HCT116 (cell line): Measurements from ENCODE around the gene UPK1B. TPM values are rescaled to one million over a fixed set of nuclear protein-coding genes. Genes with fewer than 3 reads are reported as not detected.
"Not testable (repeated sequence)": the region's sequence is repeated elsewhere in the genome, so short reads cannot be mapped to it uniquely, and the experiment has no call there.

Experiments used
- ATAC-seq: fragments of 200-7000 bp; cut with Tn5 transposase; 2 replicates; pipeline ENCODE4 v1.9.1; 2020; ENCODE audit warnings: mild to moderate bottlenecking, moderate library complexity
- BruUV-seq: library from RNA; stranded (reverse); fragments of 400-500 nt; replicated peaks from 2 replicates; lab custom pipeline; 2021; lab: Mats Ljungman, UMichigan
- CTCF ChIA-PET: fragments of 300-600 bp; sonication (Branson Sonifier 250); formaldehyde crosslinking; loops from one replicate; lab custom pipeline; 2021; ENCODE audit warnings: antibody characterized with exemption; lab: Charles Lee
- POLR2A ChIA-PET: fragments of 300-600, 350-600 bp; sonication (Branson Sonifier 250); formaldehyde crosslinking; loops from one replicate; lab custom pipeline; 2021; ENCODE audit warnings: antibody characterized with exemption; lab: Charles Lee
- RAD21 ChIA-PET, 2 experiments: fragments of 300-600 bp; sonication (Branson Sonifier 250); formaldehyde crosslinking; loops; one replicate each; lab custom pipeline; 2023; ENCODE audit warnings: low total read pairs in 2 of 2; ENCODE audit not compliant: uncharacterized antibody in 2 of 2, unreplicated experiment in 2 of 2, low non-redundant PET in 1 of 2; lab: Charles Lee
- DNase-seq: peaks from one replicate; pipeline ENCODE4 v3.0.0-alpha.2; 2010; ENCODE audit warnings: low read depth, low spot score
- H2AFZ ChIP-seq: fragments of 200-600 bp; shearing (Covaris generic), sonication (generic); 2 replicates; pipeline ENCODE4 v1.6.1; 2017; ENCODE audit warnings: low read depth, mixed run types, mixed read lengths, antibody characterized with exemption, low read length; ENCODE audit not compliant: poor library complexity, severe bottlenecking
- H3K27ac ChIP-seq: 2 replicates; pipeline ENCODE4 v1.5.1; 2012; ENCODE audit warnings: low read depth, low read length
- H3K27me3 ChIP-seq: fragments of 200-600 bp; sonication (generic); 2 replicates; pipeline ENCODE4 v1.6.1; 2016; ENCODE audit warnings: mixed run types, low read length, mixed read lengths; ENCODE audit not compliant: insufficient read depth
- H3K36me3 ChIP-seq, 2 experiments: fragments of 200-500 bp in 1 of 2; fragments of 200-600 bp in 1 of 2; sonication (Bioruptor generic) in 1 of 2; sonication (generic) in 1 of 2; 2 replicates each; pipeline versions ENCODE4 v1.5.1 to v1.6.1; 2014 to 2016; ENCODE audit warnings: low read length in 2 of 2, inconsistent platforms in 1 of 2, mixed read lengths in 1 of 2, mixed run types in 1 of 2; ENCODE audit not compliant: insufficient read depth in 2 of 2, control insufficient read depth in 1 of 2
- H3K4me1 ChIP-seq, 2 experiments: fragments of 200-600 bp in 1 of 2; sonication (generic) in 1 of 2; 2 replicates each; pipeline versions ENCODE4 v1.5.1 to v1.6.1; 2012 to 2017; ENCODE audit warnings: low read length in 2 of 2, inconsistent platforms in 1 of 2, mild to moderate bottlenecking in 1 of 2, mixed read lengths in 1 of 2, mixed run types in 1 of 2, moderate library complexity in 1 of 2; ENCODE audit not compliant: insufficient read depth in 2 of 2, control insufficient read depth in 1 of 2
- H3K4me2 ChIP-seq: fragments of 200-600 bp; sonication (generic); 2 replicates; pipeline ENCODE4 v1.6.1; 2017; ENCODE audit warnings: mixed run types, low read length, mixed read lengths
- H3K4me3 ChIP-seq, 2 experiments: fragments of 200-600 bp in 1 of 2; sonication (generic) in 1 of 2; replicated peaks in 1 of 2; 2 replicates each; pipeline ENCODE4 v1.5.1; 2011 to 2016; ENCODE audit warnings: low read length in 2 of 2, control low read depth in 1 of 2, low read depth in 1 of 2, mild to moderate bottlenecking in 1 of 2, mixed read lengths in 1 of 2, mixed run types in 1 of 2
- H3K79me2 ChIP-seq: fragments of 200-600 bp; sonication (generic); 2 replicates; pipeline ENCODE4 v1.6.1; 2017; ENCODE audit warnings: mild to moderate bottlenecking, mixed run types, low read length, moderate library complexity, mixed read lengths; ENCODE audit not compliant: insufficient read depth
- H3K9ac ChIP-seq: fragments of 200-600 bp; sonication (generic); 2 replicates; pipeline ENCODE4 v1.6.1; 2016; ENCODE audit warnings: low read length, mixed read lengths
- H3K9me2 ChIP-seq: fragments of 200-600 bp; sonication (generic), shearing (Covaris generic); 2 replicates; pipeline ENCODE4 v1.6.1; 2017; ENCODE audit warnings: mixed run types, mild to moderate bottlenecking, moderate library complexity; ENCODE audit not compliant: insufficient read depth
- H3K9me3 ChIP-seq, 2 experiments: fragments of 200-500 bp in 1 of 2; fragments of 200-600 bp in 1 of 2; sonication (Bioruptor generic) in 1 of 2; sonication (generic) in 1 of 2; 2 replicates each; pipeline ENCODE4 v1.6.1; 2014 to 2017; ENCODE audit warnings: low read length in 2 of 2, mixed read lengths in 2 of 2, inconsistent platforms in 1 of 2, low read depth in 1 of 2, mild to moderate bottlenecking in 1 of 2, mixed run types in 1 of 2, moderate library complexity in 1 of 2; ENCODE audit not compliant: control insufficient read depth in 1 of 2, insufficient read depth in 1 of 2
- H4K20me1 ChIP-seq: fragments of 200-600 bp; sonication (generic), shearing (Covaris generic); 2 replicates; pipeline ENCODE4 v1.6.1; 2017; ENCODE audit warnings: mixed run types, mild to moderate bottlenecking, moderate library complexity; ENCODE audit not compliant: insufficient read depth
- ATF3 ChIP-seq: IDR thresholded peaks from 2 replicates; pipeline ENCODE4 v1.6.1; 2012
- EZH2 ChIP-seq: fragments of 200-600 bp; sonication (generic); IDR thresholded peaks from 2 replicates; pipeline ENCODE4 v1.6.1; 2017; ENCODE audit warnings: antibody characterized with exemption, mixed run types
- EZH2phosphoT487 ChIP-seq: fragments of 200-600 bp; IDR thresholded peaks from 2 replicates; pipeline ENCODE4 v1.6.1; 2018; ENCODE audit warnings: antibody characterized with exemption, borderline replicate concordance
- POLR2AphosphoS5 ChIP-seq: IDR thresholded peaks from 2 replicates; pipeline ENCODE4 v1.6.1; 2011; ENCODE audit warnings: mild to moderate bottlenecking, low read depth, low read length, moderate library complexity
- SRF ChIP-seq: IDR thresholded peaks from 2 replicates; pipeline ENCODE4 v1.6.1; 2012; ENCODE audit warnings: low read depth
- intact Hi-C: fragments of 100-400 bp; cut with micrococcal nuclease; formaldehyde crosslinking; loops from 2 replicates; pipeline ENCODE4 v1.10.0; 2022
- total RNA-seq: library from RNA; stranded (reverse); gene quantifications from one replicate; pipeline ENCODE4 v1.2.1, GENCODE V29; 2021; ENCODE audit not compliant: unreplicated experiment

UPK1B gene
- total RNA-seq, 1 experiment from 2014 or later = not detected

- TF ChIP-seq EZH2 (no peak), EZH2phosphoT487 (no peak), POLR2AphosphoS5 (peak; percentile 91), ATF3 (no peak), SRF (no peak)
Observed at GRCh38 chr3:119240591-119241434, 67.4 kb downstream of the UPK1B start, which contains the start of gene B4GALT4 (continued).

GRCh38 chr3:119242387-119243057, 69.1 kb downstream of the UPK1B start:
- Histone ChIP-seq H3K79me2 (peaks cover 19% of the 10 kb centered on the region), H3K4me1 (peaks cover 6 to 19% of the 10 kb centered on the region in 2 experiments)
- POLR2A ChIA-PET, H3K4me3 ChIP-seq, H3K9me3 ChIP-seq, H2AFZ ChIP-seq, RAD21 ChIA-PET, H3K27ac ChIP-seq, H4K20me1 ChIP-seq, H3K36me3 ChIP-seq, H3K27me3 ChIP-seq, H3K9me2 ChIP-seq, intact Hi-C loops, BruUV-seq, H3K4me2 ChIP-seq, DNase-seq, H3K9ac ChIP-seq, ATAC-seq: not testable (repeated sequence)
- CTCF ChIA-PET = interaction anchor here (0.6 to 2.0 kb wide), 3 partner anchors 18 to 359 kb away, joined by 3 to 44 read pairs (median 4); partner anchors contain the start of gene IGSF11

GRCh38 chr3:119243058-119243529, 69.7 kb downstream of the UPK1B start:
- H3K9me3 ChIP-seq, intact Hi-C loops, H4K20me1 ChIP-seq, H3K4me2 ChIP-seq, H3K4me3 ChIP-seq, H3K27me3 ChIP-seq, H3K27ac ChIP-seq, DNase-seq, ATAC-seq, BruUV-seq, H2AFZ ChIP-seq, H3K36me3 ChIP-seq, H3K9me2 ChIP-seq, H3K9ac ChIP-seq, RAD21 ChIA-PET, POLR2A ChIA-PET: not testable (repeated sequence)
- Histone ChIP-seq H3K79me2 (peaks cover 19% of the 10 kb centered on the region), H3K4me1 (peaks cover 6 to 19% of the 10 kb centered on the region in 2 experiments)
- CTCF ChIA-PET = interaction anchor here (1.2 kb wide), 1 partner anchor 110 kb away, joined by 3 read pairs; no protein-coding TSS in a partner anchor
